Neural cell (in vitro differentiated cells): ENCODE measurements around the gene SYPL2. TPM values are rescaled to one million over a fixed set of nuclear protein-coding genes. Genes with fewer than 3 reads are reported as not detected.
"Not testable (repeated sequence)": the region's sequence is repeated elsewhere in the genome, so short reads cannot be mapped to it uniquely, and the experiment has no call there.

Experiments
- H2AFZ ChIP-seq: fragments of 200-600, 300-800 bp; sonication (generic), shearing (Covaris generic); 2 replicates; pipeline ENCODE4 v1.6.0; 2014; ENCODE audit warnings: low read depth, mild to moderate bottlenecking, antibody characterized with exemption, low read length, moderate library complexity
- H3F3A ChIP-seq: fragments of 200-600 bp; shearing (Covaris generic); 2 replicates; pipeline ENCODE4 v1.6.1; 2016; ENCODE audit warnings: mild to moderate bottlenecking, moderate library complexity, mixed read lengths, antibody characterized with exemption, low read length; ENCODE audit not compliant: insufficient read depth, poor library complexity, severe bottlenecking
- H3K27ac ChIP-seq: fragments of 200-600, 300-800 bp; sonication (generic), shearing (Covaris generic); 2 replicates; pipeline ENCODE4 v1.5.1; 2014; ENCODE audit warnings: mild to moderate bottlenecking, low read length, moderate library complexity
- H3K27me3 ChIP-seq: fragments of 300-800, 200-600 bp; sonication (generic), shearing (Covaris generic); 2 replicates; pipeline ENCODE4 v1.6.0; 2014; ENCODE audit warnings: mild to moderate bottlenecking, low read depth, low read length, moderate library complexity; ENCODE audit not compliant: insufficient read depth
- H3K36me3 ChIP-seq: fragments of 300-800, 200-600 bp; sonication (generic), shearing (Covaris generic); 2 replicates; pipeline ENCODE4 v1.5.1; 2014; ENCODE audit warnings: mild to moderate bottlenecking, antibody characterized with exemption, low read length, moderate library complexity; ENCODE audit not compliant: insufficient read depth
- H3K4me2 ChIP-seq: fragments of 300-800, 200-600 bp; sonication (generic), shearing (Covaris generic); 2 replicates; pipeline ENCODE4 v1.6.0; 2014; ENCODE audit warnings: mild to moderate bottlenecking, low read length
- H3K4me3 ChIP-seq: fragments of 300-800, 200-600 bp; sonication (generic), shearing (Covaris generic); 2 replicates; pipeline ENCODE4 v1.5.1; 2014; ENCODE audit warnings: mild to moderate bottlenecking, low read length, moderate library complexity
- H3K79me2 ChIP-seq: fragments of 200-600 bp; shearing (Covaris generic); replicated peaks from 2 replicates; pipeline ENCODE4 v1.6.0; 2014; ENCODE audit warnings: mild to moderate bottlenecking, low read length, moderate library complexity; ENCODE audit not compliant: insufficient read depth
- H3K9ac ChIP-seq: fragments of 300-800, 200-600 bp; sonication (generic), shearing (Covaris generic); 2 replicates; pipeline ENCODE4 v1.6.1; 2016; ENCODE audit warnings: mild to moderate bottlenecking, low read length, mixed read lengths
- H3K9me2 ChIP-seq: fragments of 200-600 bp; shearing (Covaris generic); 2 replicates; pipeline ENCODE4 v1.6.1; 2016; ENCODE audit warnings: mild to moderate bottlenecking, low read length, mixed read lengths; ENCODE audit not compliant: insufficient read depth
- H3K9me3 ChIP-seq: fragments of 200-600, 300-800 bp; sonication (generic), shearing (Covaris generic); 2 replicates; pipeline ENCODE4 v1.6.1; 2016; ENCODE audit warnings: mild to moderate bottlenecking, mixed run types, low read length, moderate library complexity, mixed read lengths
- H4K20me1 ChIP-seq: fragments of 200-600 bp; shearing (Covaris generic); 2 replicates; pipeline ENCODE4 v1.6.1; 2016; ENCODE audit warnings: mild to moderate bottlenecking, mixed run types; ENCODE audit not compliant: insufficient read depth
- EP300 ChIP-seq: fragments of 450-650 bp; conservative IDR thresholded peaks from 2 replicates; pipeline ENCODE4 v1.6.1; 2014; ENCODE audit warnings: antibody characterized with exemption, mild to moderate bottlenecking, moderate library complexity; ENCODE audit not compliant: poor library complexity, severe bottlenecking
- EZH2 ChIP-seq: fragments of 200-600, 300-800 bp; shearing (Covaris generic), sonication (generic); IDR thresholded peaks from 2 replicates; pipeline ENCODE4 v1.6.1; 2014; ENCODE audit warnings: antibody characterized with exemption, low read length, borderline replicate concordance, mild to moderate bottlenecking; ENCODE audit not compliant: insufficient read depth, poor library complexity, severe bottlenecking
- MXI1 ChIP-seq: fragments of 450-650 bp; conservative IDR thresholded peaks from 2 replicates; pipeline ENCODE4 v1.6.1; 2014; ENCODE audit warnings: antibody characterized with exemption, mild to moderate bottlenecking; ENCODE audit not compliant: poor library complexity, severe bottlenecking
- POLR2AphosphoS5 ChIP-seq: IDR thresholded peaks from 2 replicates; pipeline ENCODE4 v1.6.1; 2012
- RAD21 ChIP-seq: fragments of 450-650 bp; conservative IDR thresholded peaks from 2 replicates; pipeline ENCODE4 v1.6.1; 2014; ENCODE audit warnings: antibody characterized with exemption, mild to moderate bottlenecking, moderate library complexity
- REST ChIP-seq: IDR thresholded peaks from 2 replicates; pipeline ENCODE4 v1.6.1; 2012; ENCODE audit warnings: borderline replicate concordance
- SMC3 ChIP-seq: fragments of 450-650 bp; conservative IDR thresholded peaks from 2 replicates; pipeline ENCODE4 v1.6.1; 2014; ENCODE audit warnings: antibody characterized with exemption, mild to moderate bottlenecking, moderate library complexity; ENCODE audit not compliant: poor library complexity
- TAF1 ChIP-seq: IDR thresholded peaks from 2 replicates; pipeline ENCODE4 v1.6.1; 2012; ENCODE audit warnings: low read depth
- polyA plus RNA-seq: library from polyadenylated mRNA; depleted of rRNA; stranded (reverse); fragments of >200 nt; gene quantifications from 2 replicates; pipeline ENCODE4 v1.2.3, GENCODE V29; 2014
- TF ChIP-seq, protein P1 (sequence below): fragments of 450-650 bp; IDR thresholded peaks from 2 replicates; pipeline ENCODE4 v1.5.1; 2014; ENCODE audit warnings: antibody characterized with exemption, mild to moderate bottlenecking, moderate library complexity; ENCODE audit not compliant: poor library complexity, severe bottlenecking

The SYPL2 gene
- polyA plus RNA-seq, 1 donor from 2014 or later = not detected

DNA sequence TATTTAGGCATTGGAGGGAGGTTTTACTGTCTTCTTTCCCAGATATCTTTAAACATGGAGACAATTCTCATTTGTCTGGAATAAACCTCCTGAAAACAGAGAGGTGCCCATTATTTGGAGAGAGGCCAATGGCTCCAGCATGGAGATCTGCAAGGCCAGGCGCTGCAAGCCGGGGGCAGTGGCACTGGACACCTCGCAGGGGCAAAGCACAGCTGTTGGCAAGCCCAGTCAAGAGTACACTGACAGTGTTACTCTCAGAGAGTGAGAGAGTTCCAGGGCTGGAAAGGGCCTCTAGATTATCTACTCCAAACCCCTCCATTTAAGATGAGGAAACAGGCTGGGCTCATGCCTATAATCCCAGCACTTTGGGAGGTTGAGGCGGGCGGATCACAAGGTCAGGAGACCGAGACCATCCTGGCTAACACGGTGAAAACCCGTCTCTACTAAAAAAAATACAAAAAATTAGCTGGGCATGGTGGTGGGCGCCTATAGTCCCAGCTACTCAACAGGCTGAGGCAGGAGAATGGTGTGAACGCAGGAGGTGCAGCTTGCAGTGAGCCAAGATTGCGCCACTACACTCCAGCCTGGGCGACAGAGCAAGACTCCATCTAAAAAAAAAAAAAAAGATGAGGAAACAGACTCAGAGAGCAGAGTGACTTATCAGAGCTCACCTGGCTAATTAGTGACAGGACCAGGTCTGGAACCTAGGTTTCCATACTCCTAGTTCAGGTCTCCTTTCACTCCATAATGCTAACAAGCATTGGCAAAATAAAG is 7.1 kb downstream of the SYPL2 start:
- H3F3A ChIP-seq, H3K9ac ChIP-seq: not testable (repeated sequence)

DNA sequence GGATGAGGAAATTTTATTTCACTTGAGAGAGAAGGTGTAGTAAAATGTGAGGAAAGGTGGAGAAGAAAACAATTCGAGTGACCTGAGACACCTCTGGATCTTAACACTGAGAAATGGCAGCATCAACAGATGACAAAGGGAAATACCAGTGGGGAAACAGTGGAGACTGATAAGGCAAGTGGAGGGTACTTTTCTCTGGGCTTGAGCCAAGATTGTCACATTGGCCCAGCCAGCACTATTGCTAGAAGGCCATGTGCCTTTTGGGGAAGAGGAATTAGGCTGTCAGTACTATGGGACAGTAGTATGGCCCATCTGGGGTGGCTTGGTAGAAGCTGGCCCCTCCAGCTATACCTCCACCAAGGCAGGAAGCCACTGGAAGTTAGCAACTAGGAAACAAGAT is 8.4 kb downstream of the SYPL2 start:
- Histone ChIP-seq H3F3A (no peaks in the 10 kb centered on the region), H3K4me3 (no peak overlapping the region), H3K36me3 (no peaks in the 10 kb centered on the region), H3K79me2 (no peaks in the 10 kb centered on the region), H2AFZ (no peak overlapping the region), H3K9me2 (no peaks in the 10 kb centered on the region), H3K27ac (no peak overlapping the region), H3K9me3 (no peaks in the 10 kb centered on the region), H3K4me2 (no peak overlapping the region), H4K20me1 (no peaks in the 10 kb centered on the region), H3K27me3 (peaks cover 26% of the 10 kb centered on the region), H3K9ac (no peak overlapping the region)
- TF ChIP-seq EP300 (no peak), POLR2AphosphoS5 (no peak), RAD21 (no peak), SMC3 (no peak), REST (no peak), TAF1 (no peak), EZH2 (no peak), MXI1 (no peak)
- TF ChIP-seq, protein P1, sequence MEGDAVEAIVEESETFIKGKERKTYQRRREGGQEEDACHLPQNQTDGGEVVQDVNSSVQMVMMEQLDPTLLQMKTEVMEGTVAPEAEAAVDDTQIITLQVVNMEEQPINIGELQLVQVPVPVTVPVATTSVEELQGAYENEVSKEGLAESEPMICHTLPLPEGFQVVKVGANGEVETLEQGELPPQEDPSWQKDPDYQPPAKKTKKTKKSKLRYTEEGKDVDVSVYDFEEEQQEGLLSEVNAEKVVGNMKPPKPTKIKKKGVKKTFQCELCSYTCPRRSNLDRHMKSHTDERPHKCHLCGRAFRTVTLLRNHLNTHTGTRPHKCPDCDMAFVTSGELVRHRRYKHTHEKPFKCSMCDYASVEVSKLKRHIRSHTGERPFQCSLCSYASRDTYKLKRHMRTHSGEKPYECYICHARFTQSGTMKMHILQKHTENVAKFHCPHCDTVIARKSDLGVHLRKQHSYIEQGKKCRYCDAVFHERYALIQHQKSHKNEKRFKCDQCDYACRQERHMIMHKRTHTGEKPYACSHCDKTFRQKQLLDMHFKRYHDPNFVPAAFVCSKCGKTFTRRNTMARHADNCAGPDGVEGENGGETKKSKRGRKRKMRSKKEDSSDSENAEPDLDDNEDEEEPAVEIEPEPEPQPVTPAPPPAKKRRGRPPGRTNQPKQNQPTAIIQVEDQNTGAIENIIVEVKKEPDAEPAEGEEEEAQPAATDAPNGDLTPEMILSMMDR = no peak

More for the DNA sequence above, 7.1 kb downstream of the SYPL2 start:
- peaks cover 36% of the 10 kb centered on the region for H3K27me3 ChIP-seq
- not testable (repeated sequence) for H3K4me3 ChIP-seq, H3K36me3 ChIP-seq, H3K27ac ChIP-seq, H3K4me2 ChIP-seq, H4K20me1 ChIP-seq, H3K9me3 ChIP-seq, H2AFZ ChIP-seq, H3K9me2 ChIP-seq, H3K79me2 ChIP-seq
